ENCODE measurements around the gene MAPKBP1.

MAPKBP1 gene

DNA sequence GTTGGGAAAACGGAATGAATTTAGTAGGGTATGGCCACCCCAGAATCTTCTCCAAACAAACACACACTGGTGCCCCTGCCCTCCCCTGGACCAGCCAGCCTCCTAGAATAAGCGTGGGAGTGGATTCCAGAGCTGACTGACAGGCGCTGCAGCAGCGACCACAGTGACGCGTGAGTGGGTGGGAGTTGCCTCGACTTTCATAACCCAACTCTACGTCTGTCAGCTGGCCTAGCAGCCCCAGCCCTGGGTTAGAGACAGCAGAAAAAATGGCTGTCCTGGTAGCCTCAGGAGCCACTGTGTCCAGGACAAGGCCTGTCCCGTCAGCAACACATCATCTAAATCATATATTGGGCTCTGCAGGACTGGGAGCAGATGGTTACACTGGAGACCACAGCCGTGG, 74.3 kb downstream of the MAPKBP1 start:
- Histone ChIP-seq H3K27ac (no peak overlapping the region), H3K4me1 (peaks cover 0 to 14% (median 0%) of the 10 kb centered on the region in 4 donors), H3K4me3 (no peak overlapping the region), H3K9me3 (no peaks in the 10 kb centered on the region), H3K36me3 (peaks cover 34 to 55% (median 41%) of the 10 kb centered on the region in 3 donors), H3K27me3 (peaks cover 0 to 22% of the 10 kb centered on the region in 2 donors)
- TF ChIP-seq, protein P1, sequence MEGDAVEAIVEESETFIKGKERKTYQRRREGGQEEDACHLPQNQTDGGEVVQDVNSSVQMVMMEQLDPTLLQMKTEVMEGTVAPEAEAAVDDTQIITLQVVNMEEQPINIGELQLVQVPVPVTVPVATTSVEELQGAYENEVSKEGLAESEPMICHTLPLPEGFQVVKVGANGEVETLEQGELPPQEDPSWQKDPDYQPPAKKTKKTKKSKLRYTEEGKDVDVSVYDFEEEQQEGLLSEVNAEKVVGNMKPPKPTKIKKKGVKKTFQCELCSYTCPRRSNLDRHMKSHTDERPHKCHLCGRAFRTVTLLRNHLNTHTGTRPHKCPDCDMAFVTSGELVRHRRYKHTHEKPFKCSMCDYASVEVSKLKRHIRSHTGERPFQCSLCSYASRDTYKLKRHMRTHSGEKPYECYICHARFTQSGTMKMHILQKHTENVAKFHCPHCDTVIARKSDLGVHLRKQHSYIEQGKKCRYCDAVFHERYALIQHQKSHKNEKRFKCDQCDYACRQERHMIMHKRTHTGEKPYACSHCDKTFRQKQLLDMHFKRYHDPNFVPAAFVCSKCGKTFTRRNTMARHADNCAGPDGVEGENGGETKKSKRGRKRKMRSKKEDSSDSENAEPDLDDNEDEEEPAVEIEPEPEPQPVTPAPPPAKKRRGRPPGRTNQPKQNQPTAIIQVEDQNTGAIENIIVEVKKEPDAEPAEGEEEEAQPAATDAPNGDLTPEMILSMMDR (IDR thresholded peaks at IDR 0.05): no peak
- intact Hi-C loops (cut with DNase I; ENCODE audit: low total_unique reads): no loop called here
- DNase-seq: no peak

DNA sequence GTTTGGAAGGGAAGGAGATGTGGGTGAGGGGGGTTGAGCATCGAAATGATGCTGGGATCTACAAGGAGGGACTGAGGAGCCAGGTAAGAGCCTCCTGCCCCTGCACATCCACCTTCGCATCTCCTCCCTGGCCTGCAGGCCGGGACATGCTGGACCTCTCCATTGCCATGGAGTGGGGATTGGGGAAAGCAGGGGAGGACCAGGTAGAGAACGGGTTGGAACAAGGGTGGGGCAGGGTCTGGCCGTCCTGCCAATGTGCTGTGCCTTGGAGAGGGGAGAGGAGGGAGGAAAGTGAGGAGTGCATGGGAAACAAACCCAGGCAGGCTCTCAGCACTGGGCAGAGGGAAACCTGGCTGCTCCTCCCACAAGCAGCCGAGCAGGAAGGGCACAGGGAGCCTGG, 74.9 kb downstream of the MAPKBP1 start:
- TF ChIP-seq, protein P1 (IDR thresholded peaks at IDR 0.05): no peak
- Histone ChIP-seq H3K27me3 (peaks cover 0 to 28% of the 10 kb centered on the region in 2 donors), H3K27ac (no peak overlapping the region), H3K36me3 (peaks cover 33 to 49% (median 41%) of the 10 kb centered on the region in 3 donors), H3K4me3 (no peak overlapping the region), H3K4me1 (peaks cover 0 to 14% (median 0%) of the 10 kb centered on the region in 4 donors), H3K9me3 (no peaks in the 10 kb centered on the region)
- DNase-seq: no peak
- intact Hi-C loops (cut with DNase I; ENCODE audit: low total_unique reads): no loop called here

DNA sequence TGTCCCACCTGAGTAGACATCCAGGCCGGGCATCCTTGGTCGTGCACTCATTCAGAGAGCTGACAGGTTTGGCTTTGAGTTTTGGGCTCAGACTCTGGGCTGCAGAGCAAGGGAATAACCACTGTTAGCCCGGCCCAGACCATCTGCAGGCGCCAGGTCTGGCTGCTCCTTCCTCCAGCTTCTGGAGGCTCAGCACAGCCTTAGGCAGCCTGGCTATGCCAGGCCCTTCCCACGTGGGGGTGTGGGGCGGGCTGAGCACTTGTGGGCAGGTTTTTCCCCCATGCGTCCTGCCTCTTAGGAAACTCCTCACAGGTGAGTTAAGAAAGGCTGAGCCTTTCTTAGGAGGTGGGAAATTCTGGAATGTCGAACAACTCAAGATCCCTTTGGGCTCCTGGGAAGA, 75.6 kb downstream of the MAPKBP1 start:
- H3K4me1 ChIP-seq: peaks cover 0 to 14% (median 0%) of the 10 kb centered on the region in 4 donors
- no peaks in the 10 kb centered on the region for H3K9me3 ChIP-seq
- intact Hi-C loops (cut with DNase I; ENCODE audit: low total_unique reads): no loop called here
- peaks cover 0 to 35% of the 10 kb centered on the region in 2 donors for H3K27me3 ChIP-seq
- DNase-seq: no peak
- peaks cover 29 to 43% (median 36%) of the 10 kb centered on the region in 3 donors for H3K36me3 ChIP-seq
- H3K27ac ChIP-seq: no peak overlapping the region
- TF ChIP-seq, protein P1 (IDR thresholded peaks at IDR 0.05): no peak
- no peak overlapping the region for H3K4me3 ChIP-seq

DNA sequence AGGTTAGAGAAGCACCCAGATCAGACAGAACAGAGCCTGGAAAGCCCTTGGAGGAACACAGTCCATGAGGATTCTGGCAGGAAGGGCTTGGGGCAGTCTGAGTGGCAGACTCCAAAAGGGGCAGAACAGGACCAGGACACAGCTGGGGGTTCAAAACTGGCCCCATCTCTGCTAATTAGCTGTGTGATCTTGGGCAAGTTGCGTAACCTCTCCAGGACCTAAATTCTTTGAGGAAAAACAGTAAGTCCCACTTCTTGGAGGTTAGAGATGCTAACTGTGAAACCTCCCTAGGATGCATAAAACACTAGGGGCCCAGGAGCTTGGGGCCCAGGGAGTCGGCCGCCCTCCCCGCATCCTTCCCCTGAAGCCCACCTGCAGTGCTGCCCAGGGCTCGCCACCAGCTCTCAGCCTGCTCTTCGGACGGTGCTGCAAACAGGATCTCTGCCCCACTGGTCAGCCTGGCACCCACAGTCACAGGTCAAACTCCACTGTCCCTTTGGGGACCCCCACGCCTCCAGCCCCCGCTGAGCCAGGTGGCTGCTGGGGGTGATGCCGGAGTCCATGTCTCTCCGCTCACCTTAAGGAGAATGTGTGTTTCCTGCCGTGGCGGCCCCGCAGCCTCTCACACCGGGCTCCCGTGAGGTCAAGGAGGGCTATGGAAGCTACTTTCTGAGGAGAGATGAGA, 76.3 kb downstream of the MAPKBP1 start:
- TF ChIP-seq, protein P1 (IDR thresholded peaks at IDR 0.05): no peak
- intact Hi-C loops (cut with DNase I; ENCODE audit: low total_unique reads): no loop called here
- H3K27ac ChIP-seq: no peak overlapping the region

DNA sequence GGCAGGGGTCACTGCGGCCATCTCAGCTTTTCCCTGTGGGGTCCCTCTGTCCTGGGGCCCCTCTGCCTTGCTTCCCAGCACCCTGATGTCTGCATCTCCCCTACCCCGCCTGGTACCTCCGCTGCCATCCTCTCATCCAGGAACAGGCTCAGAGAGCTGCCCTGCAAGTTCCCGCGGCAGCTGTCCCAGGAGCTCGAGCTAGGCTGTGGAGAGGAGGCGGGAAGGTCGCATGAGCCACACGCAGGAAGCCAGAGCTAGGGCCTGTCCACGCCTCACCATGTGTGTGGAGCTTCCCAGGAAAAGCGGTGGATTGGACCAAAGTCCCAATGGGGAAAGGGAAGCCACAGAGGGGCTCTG, 76.9 kb downstream of the MAPKBP1 start:
- Histone ChIP-seq H3K27ac (no peak overlapping the region), H3K9me3 (no peaks in the 10 kb centered on the region), H3K36me3 (peaks cover 20 to 30% (median 23%) of the 10 kb centered on the region in 3 donors), H3K4me1 (peaks cover 0 to 14% (median 0%) of the 10 kb centered on the region in 4 donors), H3K4me3 (no peak overlapping the region), H3K27me3 (peaks cover 0 to 47% of the 10 kb centered on the region in 2 donors)
- TF ChIP-seq, protein P1 (IDR thresholded peaks at IDR 0.05): no peak
- intact Hi-C loops (cut with DNase I; ENCODE audit: low total_unique reads): no loop called here
- no peak for DNase-seq

More for the DNA sequence above, 76.3 kb downstream of the MAPKBP1 start:
- Histone ChIP-seq H3K36me3 (peaks cover 24 to 35% (median 28%) of the 10 kb centered on the region in 3 donors), H3K4me3 (no peak overlapping the region), H3K9me3 (no peaks in the 10 kb centered on the region), H3K4me1 (peaks cover 0 to 14% (median 0%) of the 10 kb centered on the region in 4 donors), H3K27me3 (peaks cover 0 to 42% of the 10 kb centered on the region in 2 donors)
- DNase-seq: no peak

Measured in tibial artery (tissue), 4 donors.